GM12801 (cell line): ENCODE data around the gene SRSF5.

Experiments used
- TF ChIP-seq, protein P1 (sequence below): IDR thresholded peaks from one replicate; pipeline ENCODE4 v1.5.1; 2011; ENCODE audit warnings: control low read depth; ENCODE audit not compliant: insufficient read length; ENCODE audit errors: extremely low read depth

The SRSF5 gene

DNA sequence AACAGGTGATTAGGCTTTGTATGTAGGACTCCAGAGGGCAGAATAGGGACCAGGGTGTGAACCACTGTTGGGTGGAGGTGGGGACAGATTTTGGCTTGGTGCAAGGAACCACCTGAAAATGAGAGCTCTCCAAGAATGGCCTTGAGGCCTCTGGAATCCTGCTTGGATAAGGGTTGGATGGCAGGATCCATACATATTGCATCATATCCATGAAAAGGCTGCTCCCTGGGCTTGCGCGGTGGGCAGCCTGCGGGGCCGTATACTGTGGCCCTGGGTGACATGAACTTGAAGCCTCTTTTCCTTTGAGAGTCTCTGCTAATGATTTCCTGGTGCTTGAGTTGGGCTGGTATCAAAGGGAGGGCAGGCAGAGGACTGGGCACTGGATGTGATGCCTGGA is 31.4 kb downstream of the SRSF5 start:
- TF ChIP-seq, protein P1, sequence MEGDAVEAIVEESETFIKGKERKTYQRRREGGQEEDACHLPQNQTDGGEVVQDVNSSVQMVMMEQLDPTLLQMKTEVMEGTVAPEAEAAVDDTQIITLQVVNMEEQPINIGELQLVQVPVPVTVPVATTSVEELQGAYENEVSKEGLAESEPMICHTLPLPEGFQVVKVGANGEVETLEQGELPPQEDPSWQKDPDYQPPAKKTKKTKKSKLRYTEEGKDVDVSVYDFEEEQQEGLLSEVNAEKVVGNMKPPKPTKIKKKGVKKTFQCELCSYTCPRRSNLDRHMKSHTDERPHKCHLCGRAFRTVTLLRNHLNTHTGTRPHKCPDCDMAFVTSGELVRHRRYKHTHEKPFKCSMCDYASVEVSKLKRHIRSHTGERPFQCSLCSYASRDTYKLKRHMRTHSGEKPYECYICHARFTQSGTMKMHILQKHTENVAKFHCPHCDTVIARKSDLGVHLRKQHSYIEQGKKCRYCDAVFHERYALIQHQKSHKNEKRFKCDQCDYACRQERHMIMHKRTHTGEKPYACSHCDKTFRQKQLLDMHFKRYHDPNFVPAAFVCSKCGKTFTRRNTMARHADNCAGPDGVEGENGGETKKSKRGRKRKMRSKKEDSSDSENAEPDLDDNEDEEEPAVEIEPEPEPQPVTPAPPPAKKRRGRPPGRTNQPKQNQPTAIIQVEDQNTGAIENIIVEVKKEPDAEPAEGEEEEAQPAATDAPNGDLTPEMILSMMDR, result no peak

DNA sequence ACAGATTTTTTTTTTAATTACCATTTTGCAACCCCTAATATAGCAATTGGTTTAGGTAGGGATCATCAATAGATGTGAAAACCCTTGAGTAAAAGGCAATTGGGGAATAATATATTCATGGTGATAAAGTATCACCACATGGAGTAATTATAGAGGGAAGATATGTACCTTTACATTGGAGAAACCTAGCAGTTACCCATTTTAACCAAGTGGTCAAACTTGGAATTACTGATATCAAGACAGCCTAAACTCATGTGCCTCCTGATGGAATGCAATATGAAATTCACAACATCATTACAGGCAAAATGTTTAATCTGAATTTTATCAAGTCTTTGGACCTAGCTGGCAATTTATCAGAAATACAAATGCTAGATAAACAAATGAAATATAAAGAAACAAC is 36.8 kb downstream of the SRSF5 start:
- TF ChIP-seq, protein P1, result no peak

- TF ChIP-seq, protein P1, result no peak
These were observed 38.0 kb downstream of the SRSF5 start for GRCh38 chr14:69804902-69805301.

DNA sequence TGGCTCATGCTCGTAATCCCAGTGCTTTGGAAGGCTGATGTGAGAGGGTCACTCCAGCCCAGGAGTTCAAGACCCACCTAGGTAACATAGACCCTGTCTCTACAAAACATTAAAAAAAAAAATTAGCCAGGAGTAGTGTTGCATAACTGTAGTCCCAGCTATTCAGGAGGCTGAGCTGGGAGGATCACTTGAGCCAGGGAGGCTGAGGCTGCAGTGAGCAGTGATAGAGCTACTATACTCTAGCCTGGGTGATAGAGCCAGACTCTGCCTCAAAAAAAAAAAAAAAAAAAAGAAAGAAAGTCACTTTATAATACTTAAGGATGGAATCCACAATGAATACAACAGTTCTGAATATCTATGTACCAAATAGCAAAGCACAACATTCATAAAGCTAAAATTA is 40.2 kb downstream of the SRSF5 start:
- TF ChIP-seq, protein P1, result no peak

- TF ChIP-seq, protein P1, result no peak
These were observed 42.2 kb downstream of the SRSF5 start for GRCh38 chr14:69808919-69809808.

- TF ChIP-seq, protein P1, result no peak
These were observed 44.4 kb downstream of the SRSF5 start for GRCh38 chr14:69811227-69811867.

DNA sequence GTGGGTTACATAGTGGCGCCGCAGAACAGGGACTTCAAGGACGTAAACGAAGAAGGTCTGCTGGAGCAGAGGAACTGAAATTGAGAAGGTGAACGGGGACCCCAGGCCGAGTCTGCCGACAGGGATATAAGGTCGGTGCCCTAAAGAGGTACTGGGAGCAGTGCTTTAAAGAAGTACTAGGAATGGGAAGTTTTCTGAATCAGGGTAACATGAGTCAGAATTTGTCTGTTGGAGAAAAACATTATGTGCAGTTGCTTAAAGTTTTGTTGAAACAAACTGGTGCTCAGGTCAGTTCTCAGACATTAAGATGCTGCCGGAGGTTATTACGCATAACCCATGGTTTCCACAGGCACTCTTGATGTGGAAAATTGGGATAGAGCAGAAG is 44.9 kb downstream of the SRSF5 start:
- TF ChIP-seq, protein P1, result no peak
